Dedifferentiated amniotic fluid mesenchymal stem cell (primary cell): ENCODE results near the gene ZNF701.
"Not testable (repeated sequence)": the region's sequence is repeated elsewhere in the genome, so short reads cannot be mapped to it uniquely, and the experiment has no call there.

ENCODE experiments used
- DNase-seq: peaks from one replicate; pipeline ENCODE4 v3.0.0-alpha.2; 2016; ENCODE audit errors: extremely low spot score

The ZNF701 gene

GRCh38 chr19:52566588-52566987, 3.5 kb upstream of the ZNF701 start:
- no peak for DNase-seq

- DNase-seq, result no peak
Observed at GRCh38 chr19:52567921-52568320, 2.2 kb upstream of the ZNF701 start.

- not testable (repeated sequence) for DNase-seq
Observed at GRCh38 chr19:52569638-52569999, 468 bp upstream of the ZNF701 start.

GRCh38 chr19:52584736-52585440, 14.8 kb downstream of the ZNF701 start:
- DNase-seq, result no peak

- no peak for DNase-seq
Observed at GRCh38 chr19:52585604-52586003, 15.5 kb downstream of the ZNF701 start.

GRCh38 chr19:52590728-52591127, 20.6 kb downstream of the ZNF701 start:
- no peak for DNase-seq

GRCh38 chr19:52592301-52592700, 22.2 kb downstream of the ZNF701 start:
- DNase-seq, result no peak

- DNase-seq, result not testable (repeated sequence)
Observed at GRCh38 chr19:52593441-52593840, 23.4 kb downstream of the ZNF701 start.

GRCh38 chr19:52599241-52599640, 29.2 kb downstream of the ZNF701 start:
- DNase-seq, result no peak

GRCh38 chr19:52600639-52601024, 30.5 kb downstream of the ZNF701 start:
- DNase-seq, result no peak

GRCh38 chr19:52601025-52601973, 31.2 kb downstream of the ZNF701 start:
- DNase-seq, result peak; percentile 79

GRCh38 chr19:52601974-52602366, 31.9 kb downstream of the ZNF701 start:
- DNase-seq, result not testable (repeated sequence)

GRCh38 chr19:52602941-52603340, 32.9 kb downstream of the ZNF701 start:
- DNase-seq, result no peak

- DNase-seq, result no peak
Observed at GRCh38 chr19:52603558-52604207, 33.6 kb downstream of the ZNF701 start.

GRCh38 chr19:52613299-52613906, 43.3 kb downstream of the ZNF701 start:
- DNase-seq, result no peak

- DNase-seq, result no peak
Observed at GRCh38 chr19:52621376-52621775, 51.3 kb downstream of the ZNF701 start.

- DNase-seq, result no peak
Observed at GRCh38 chr19:52622261-52622660, 52.2 kb downstream of the ZNF701 start.

- DNase-seq, result no peak
Observed at GRCh38 chr19:52626915-52627314, 56.8 kb downstream of the ZNF701 start.

- DNase-seq, result not testable (repeated sequence)
Observed at GRCh38 chr19:52627441-52627840, 57.4 kb downstream of the ZNF701 start.

GRCh38 chr19:52635786-52636570, 65.9 kb downstream of the ZNF701 start:
- no peak for DNase-seq
